Left lobe of liver (tissue), 1 donor: ENCODE data around the gene TCEANC2. TPM values are rescaled to one million over a fixed set of nuclear protein-coding genes. Genes with fewer than 3 reads are reported as not detected.

Experiments used
- total RNA-seq: library from RNA; stranded (reverse); gene quantifications from one replicate; pipeline ENCODE4 v1.2.1, GENCODE V29; 2021
- donor health status: DM: no; HTN: yes; CAD: no.

The TCEANC2 gene
- total RNA-seq, 1 donor from 2014 or later = 2.9 TPM

Other genes starting within 250 kb of the TCEANC2 start
- 5.8 TPM for gene NDC1, start 215.3 kb upstream of the TCEANC2 start, total RNA-seq
- 18.3 TPM for gene YIPF1, start 163.8 kb upstream of the TCEANC2 start, total RNA-seq
- 39.4 TPM for gene DIO1, start 159.4 kb upstream of the TCEANC2 start, total RNA-seq
- 14.4 TPM for gene IFT25, start 107.9 kb upstream of the TCEANC2 start, total RNA-seq
- gene LRRC42, start 107.3 kb upstream of the TCEANC2 start, total RNA-seq = 10.5 TPM
- gene LDLRAD1, start 35.4 kb upstream of the TCEANC2 start, total RNA-seq = 0.63 TPM
- 275 TPM for gene TMEM59, start 404 bp upstream of the TCEANC2 start, total RNA-seq
- gene CDCP2, start 99.4 kb downstream of the TCEANC2 start, total RNA-seq = not detected
- gene CYB5RL, start 146.4 kb downstream of the TCEANC2 start, total RNA-seq = 3.5 TPM
- 88.9 TPM for gene MRPL37, start 146.6 kb downstream of the TCEANC2 start, total RNA-seq